ENCODE measurements around the gene GPR101.

DNA sequence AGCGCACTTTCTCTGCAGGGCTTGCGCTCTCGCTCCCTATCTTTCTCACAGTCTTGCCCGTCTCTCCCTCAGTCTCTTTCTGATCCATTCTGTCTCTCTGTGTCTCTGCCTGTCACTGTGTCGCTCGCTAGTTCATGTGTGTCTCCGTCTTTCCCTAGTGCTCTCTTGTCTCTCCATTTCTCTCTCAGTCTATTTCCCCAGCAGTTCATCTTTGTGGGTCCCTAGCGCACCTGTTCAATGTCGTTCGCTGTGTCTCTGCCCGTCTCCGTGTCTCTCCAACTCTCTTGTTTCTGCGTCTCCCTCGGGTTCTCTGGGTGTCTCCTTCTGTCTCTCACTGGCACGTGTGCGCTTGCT is 1.5 kb downstream of the GPR101 start:
- TF ChIP-seq CTCF (conservative IDR thresholded peaks at IDR 0.05) = no peak
- TF ChIP-seq ZFX (IDR thresholded peaks at IDR 0.05) = no peak

Data from C4-2B (cell line).